SK-N-SH treated with all-trans-retinoic acid at 6 μM for 48 hours (cell line): Measurements from ENCODE around the gene NAP1L4.

ENCODE experiments used
- ATAC-seq: fragments of 200-7000 bp; cut with Tn5 transposase; 3 replicates; pipeline ENCODE4 v1.9.1; 2020; ENCODE audit warnings: mild to moderate bottlenecking, moderate library complexity
- ARNTL ChIP-seq: fragments of 450-650 bp; formaldehyde crosslinking; IDR thresholded peaks from 2 replicates; pipeline ENCODE4 v1.5.0; 2020; ENCODE audit warnings: low read depth, mild to moderate bottlenecking, moderate library complexity, borderline replicate concordance
- BACH2 ChIP-seq: fragments of 250-450 bp; sonication (Bioruptor Pico); IDR thresholded peaks from 2 replicates; pipeline ENCODE4 v1.9.0; 2021; ENCODE audit warnings: mild to moderate bottlenecking, borderline replicate concordance
- CREB5 ChIP-seq: fragments of 250-450 bp; sonication (Bioruptor Pico); IDR thresholded peaks from 2 replicates; pipeline ENCODE4 v1.5.1; 2020; ENCODE audit warnings: low read depth, mild to moderate bottlenecking, moderate library complexity
- CSDC2 ChIP-seq: fragments of 250-450 bp; sonication (Bioruptor Pico); IDR thresholded peaks from 2 replicates; pipeline ENCODE4 v1.5.0; 2020; ENCODE audit warnings: mild to moderate bottlenecking, moderate library complexity
- GLIS3 ChIP-seq: fragments of 250-450 bp; sonication (Bioruptor Pico); IDR thresholded peaks from 2 replicates; pipeline ENCODE4 v1.5.0; 2020; ENCODE audit warnings: mild to moderate bottlenecking, moderate library complexity
- ISL1 ChIP-seq: fragments of 250-450 bp; sonication (Bioruptor Pico); IDR thresholded peaks from 2 replicates; pipeline ENCODE4 v2.1.2; 2022; ENCODE audit warnings: mild to moderate bottlenecking, moderate library complexity
- OSR1 ChIP-seq: fragments of 250-450 bp; sonication (Bioruptor Pico); IDR thresholded peaks from 2 replicates; pipeline ENCODE4 v1.8.0; 2022; ENCODE audit warnings: moderate library complexity, mild to moderate bottlenecking, inconsistent platforms
- POU6F1 ChIP-seq: fragments of 250-450 bp; sonication (Bioruptor Pico); IDR thresholded peaks from 2 replicates; pipeline ENCODE4 v1.8.0; 2021; ENCODE audit warnings: low read depth, mild to moderate bottlenecking, moderate library complexity, borderline replicate concordance
- PPARA ChIP-seq: fragments of 250-450 bp; sonication (Bioruptor Pico); IDR thresholded peaks from 2 replicates; pipeline ENCODE4 v1.5.0; 2020; ENCODE audit warnings: mild to moderate bottlenecking, borderline replicate concordance
- RARB ChIP-seq: fragments of 250-450 bp; sonication (Bioruptor Pico); IDR thresholded peaks from 2 replicates; pipeline ENCODE4 v1.8.0; 2021; ENCODE audit warnings: mild to moderate bottlenecking, moderate library complexity
- SNAI2 ChIP-seq: fragments of 250-450 bp; sonication (Bioruptor Pico); IDR thresholded peaks from 2 replicates; pipeline ENCODE4 v1.5.0; 2020; ENCODE audit warnings: mild to moderate bottlenecking, moderate library complexity
- TCF4 ChIP-seq: fragments of 250-450 bp; sonication (Bioruptor Pico); IDR thresholded peaks from 2 replicates; pipeline ENCODE4 v1.8.0; 2021; ENCODE audit warnings: mild to moderate bottlenecking, moderate library complexity, borderline replicate concordance
- TOX ChIP-seq: fragments of 250-450 bp; sonication (Bioruptor Pico); IDR thresholded peaks from 2 replicates; pipeline ENCODE4 v1.8.0; 2021; ENCODE audit warnings: mild to moderate bottlenecking, moderate library complexity, borderline replicate concordance
- TSHZ2 ChIP-seq: fragments of 250-450 bp; sonication (Bioruptor Pico); IDR thresholded peaks from 2 replicates; pipeline ENCODE4 v1.5.0; 2020; ENCODE audit warnings: mild to moderate bottlenecking, moderate library complexity
- ZFP3 ChIP-seq: fragments of 250-450 bp; sonication (Bioruptor Pico); IDR thresholded peaks from 2 replicates; pipeline ENCODE4 v1.5.0; 2020; ENCODE audit warnings: mild to moderate bottlenecking, moderate library complexity
- ZNF565 ChIP-seq: fragments of 450-650 bp; formaldehyde crosslinking; conservative IDR thresholded peaks from 2 replicates; pipeline ENCODE4 v1.5.0; 2020; ENCODE audit warnings: low read depth, mild to moderate bottlenecking, moderate library complexity
- ZNF70 ChIP-seq: fragments of 450-650 bp; formaldehyde crosslinking; IDR thresholded peaks from 2 replicates; pipeline ENCODE4 v1.5.0; 2020; ENCODE audit warnings: mild to moderate bottlenecking, moderate library complexity
- ZNF8 ChIP-seq: fragments of 450-650 bp; formaldehyde crosslinking; IDR thresholded peaks from 2 replicates; pipeline ENCODE4 v1.5.0; 2020; ENCODE audit warnings: mild to moderate bottlenecking, moderate library complexity
- TF ChIP-seq, protein P1 (sequence below): fragments of 250-450 bp; sonication (Bioruptor Pico); IDR thresholded peaks from 2 replicates; pipeline ENCODE4 v1.5.1; 2021; ENCODE audit warnings: mild to moderate bottlenecking, moderate library complexity
- TF ChIP-seq, protein P2 (sequence below): fragments of 250-450 bp; sonication (Bioruptor Pico); IDR thresholded peaks from 2 replicates; pipeline ENCODE4 v1.8.0; 2020; ENCODE audit warnings: mild to moderate bottlenecking, moderate library complexity, borderline replicate concordance

The NAP1L4 gene

GRCh38 chr11:2920343-2920742, 71.8 kb downstream of the NAP1L4 start:
- TF ChIP-seq ZNF8 (no peak), SNAI2 (CRISPR knock-in tag) (no peak), ZNF70 (CRISPR knock-in tag) (no peak), ZNF565 (no peak), TCF4 (CRISPR knock-in tag) (no peak), TSHZ2 (no peak), POU6F1 (CRISPR knock-in tag) (no peak), OSR1 (CRISPR knock-in tag) (no peak), GLIS3 (CRISPR knock-in tag) (no peak), PPARA (CRISPR knock-in tag) (no peak), ARNTL (CRISPR knock-in tag) (no peak), RARB (CRISPR knock-in tag) (no peak), BACH2 (CRISPR knock-in tag) (no peak), ISL1 (CRISPR knock-in tag) (no peak)
- TF ChIP-seq, protein P1, sequence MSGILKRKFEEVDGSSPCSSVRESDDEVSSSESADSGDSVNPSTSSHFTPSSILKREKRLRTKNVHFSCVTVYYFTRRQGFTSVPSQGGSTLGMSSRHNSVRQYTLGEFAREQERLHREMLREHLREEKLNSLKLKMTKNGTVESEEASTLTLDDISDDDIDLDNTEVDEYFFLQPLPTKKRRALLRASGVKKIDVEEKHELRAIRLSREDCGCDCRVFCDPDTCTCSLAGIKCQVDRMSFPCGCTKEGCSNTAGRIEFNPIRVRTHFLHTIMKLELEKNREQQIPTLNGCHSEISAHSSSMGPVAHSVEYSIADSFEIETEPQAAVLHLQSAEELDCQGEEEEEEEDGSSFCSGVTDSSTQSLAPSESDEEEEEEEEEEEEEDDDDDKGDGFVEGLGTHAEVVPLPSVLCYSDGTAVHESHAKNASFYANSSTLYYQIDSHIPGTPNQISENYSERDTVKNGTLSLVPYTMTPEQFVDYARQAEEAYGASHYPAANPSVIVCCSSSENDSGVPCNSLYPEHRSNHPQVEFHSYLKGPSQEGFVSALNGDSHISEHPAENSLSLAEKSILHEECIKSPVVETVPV (CRISPR knock-in tag), result no peak
- TF ChIP-seq, protein P2, sequence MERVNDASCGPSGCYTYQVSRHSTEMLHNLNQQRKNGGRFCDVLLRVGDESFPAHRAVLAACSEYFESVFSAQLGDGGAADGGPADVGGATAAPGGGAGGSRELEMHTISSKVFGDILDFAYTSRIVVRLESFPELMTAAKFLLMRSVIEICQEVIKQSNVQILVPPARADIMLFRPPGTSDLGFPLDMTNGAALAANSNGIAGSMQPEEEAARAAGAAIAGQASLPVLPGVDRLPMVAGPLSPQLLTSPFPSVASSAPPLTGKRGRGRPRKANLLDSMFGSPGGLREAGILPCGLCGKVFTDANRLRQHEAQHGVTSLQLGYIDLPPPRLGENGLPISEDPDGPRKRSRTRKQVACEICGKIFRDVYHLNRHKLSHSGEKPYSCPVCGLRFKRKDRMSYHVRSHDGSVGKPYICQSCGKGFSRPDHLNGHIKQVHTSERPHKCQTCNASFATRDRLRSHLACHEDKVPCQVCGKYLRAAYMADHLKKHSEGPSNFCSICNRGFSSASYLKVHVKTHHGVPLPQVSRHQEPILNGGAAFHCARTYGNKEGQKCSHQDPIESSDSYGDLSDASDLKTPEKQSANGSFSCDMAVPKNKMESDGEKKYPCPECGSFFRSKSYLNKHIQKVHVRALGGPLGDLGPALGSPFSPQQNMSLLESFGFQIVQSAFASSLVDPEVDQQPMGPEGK (CRISPR knock-in tag), result no peak
- no peak for ATAC-seq

GRCh38 chr11:2919837-2920236, 72.3 kb downstream of the NAP1L4 start:
- ATAC-seq, result no peak

GRCh38 chr11:2919188-2919587, 72.9 kb downstream of the NAP1L4 start:
- TF ChIP-seq ZNF565, result no peak
- TF ChIP-seq ISL1 (CRISPR knock-in tag), result no peak
- no peak for TF ChIP-seq SNAI2 (CRISPR knock-in tag)
- TF ChIP-seq, protein P2 (CRISPR knock-in tag), result no peak
- TF ChIP-seq ARNTL (CRISPR knock-in tag), result no peak
- no peak for TF ChIP-seq GLIS3 (CRISPR knock-in tag)
- TF ChIP-seq POU6F1 (CRISPR knock-in tag), result no peak
- no peak for TF ChIP-seq CREB5 (CRISPR knock-in tag)
- no peak for TF ChIP-seq CSDC2 (CRISPR knock-in tag)
- no peak for TF ChIP-seq PPARA (CRISPR knock-in tag)
- no peak for TF ChIP-seq TCF4 (CRISPR knock-in tag)
- TF ChIP-seq ZFP3, result no peak
- no peak for TF ChIP-seq ZNF8
- no peak for TF ChIP-seq TOX (CRISPR knock-in tag)
- no peak for TF ChIP-seq BACH2 (CRISPR knock-in tag)
- ATAC-seq, result no peak

More at GRCh38 chr11:2919837-2920236, 72.3 kb downstream of the NAP1L4 start:
- no peak for TF ChIP-seq ZFP3
- TF ChIP-seq ARNTL (CRISPR knock-in tag), result no peak
- TF ChIP-seq, all 23 proteins: peak for 0
